Loucy (cell line): ENCODE measurements around the gene ABLIM1.

Experiments used
- CTCF ChIP-seq: fragments of 200-600 bp; sonication (generic); conservative IDR thresholded peaks from 2 replicates; pipeline ENCODE4 v1.5.1; 2014; ENCODE audit warnings: mild to moderate bottlenecking, antibody characterized with exemption, low read length
- EZH2phosphoT487 ChIP-seq: fragments of 200-600 bp; IDR thresholded peaks from 2 replicates; pipeline ENCODE4 v1.6.1; 2018; ENCODE audit warnings: antibody characterized with exemption, mild to moderate bottlenecking, moderate library complexity, borderline replicate concordance

DNA sequence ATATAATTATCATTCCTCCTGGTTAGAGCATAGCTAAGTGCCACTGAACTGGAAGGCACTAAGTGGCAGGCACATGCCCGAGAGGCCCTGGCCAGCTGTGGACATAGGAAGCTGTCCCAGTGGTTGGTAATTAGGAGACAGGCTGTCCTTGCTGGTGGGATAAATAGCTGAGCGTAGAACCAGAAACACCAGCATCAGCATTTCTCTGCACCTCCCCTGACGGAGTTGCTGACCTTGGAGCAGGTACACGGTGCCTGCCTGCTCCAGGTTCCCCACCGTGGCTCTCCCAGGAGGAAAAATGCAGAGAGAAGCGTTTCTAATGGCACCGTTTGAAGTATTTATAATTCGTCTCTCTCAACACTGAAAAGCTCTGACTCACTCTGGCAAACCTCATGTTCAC, 5.6 kb upstream of the ABLIM1 start:
- TF ChIP-seq CTCF (no peak), EZH2phosphoT487 (no peak)
